HPDE6-E6E7 (cell line): ENCODE data around the gene HOXD1.

Experiments
- DNase-seq: peaks from one replicate; pipeline ENCODE4 v3.0.0; 2011; ENCODE audit warnings: missing footprints; ENCODE audit errors: extremely low spot score

Gene HOXD1

GRCh38 chr2:176240301-176240700 lies 51.8 kb downstream of the HOXD1 start:
- no peak for DNase-seq
